ENCODE results near the gene IKZF2.
"Not testable (repeated sequence)": the region's sequence is repeated elsewhere in the genome, so short reads cannot be mapped to it uniquely, and the experiment has no call there.

The IKZF2 gene

DNA sequence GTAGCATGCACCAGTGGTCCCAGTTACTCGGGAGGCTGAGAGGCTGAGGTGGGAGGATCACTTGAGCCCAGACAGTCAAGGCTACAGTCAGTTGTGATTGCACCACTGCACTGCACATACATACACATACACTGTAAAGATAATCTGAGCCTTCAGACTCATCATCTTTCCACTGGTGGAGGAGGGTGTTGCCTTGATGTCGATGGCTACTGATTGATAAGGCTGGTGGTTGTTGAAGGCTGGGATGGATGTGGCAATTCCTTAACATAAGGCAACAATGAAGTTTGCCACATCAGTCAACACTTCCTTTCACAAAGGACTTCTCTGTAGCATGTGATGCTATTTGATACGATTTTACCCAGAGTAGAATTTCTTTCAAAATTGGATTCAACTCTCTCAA is 118.8 kb downstream of the IKZF2 start:
- no peaks in the 10 kb centered on the region for H3K9me3 ChIP-seq
- no peak for DNase-seq
- TF ChIP-seq CTCF (IDR thresholded peaks at IDR 0.05; ENCODE audit: low read depth, low read length): no peak
- no peak overlapping the region for H3K4me3 ChIP-seq (ENCODE audit: low read depth, low read length)
- no peaks in the 10 kb centered on the region for H3K27me3 ChIP-seq
- no peaks in the 10 kb centered on the region for H3K36me3 ChIP-seq
- no peaks in the 10 kb centered on the region for H3K4me1 ChIP-seq

DNA sequence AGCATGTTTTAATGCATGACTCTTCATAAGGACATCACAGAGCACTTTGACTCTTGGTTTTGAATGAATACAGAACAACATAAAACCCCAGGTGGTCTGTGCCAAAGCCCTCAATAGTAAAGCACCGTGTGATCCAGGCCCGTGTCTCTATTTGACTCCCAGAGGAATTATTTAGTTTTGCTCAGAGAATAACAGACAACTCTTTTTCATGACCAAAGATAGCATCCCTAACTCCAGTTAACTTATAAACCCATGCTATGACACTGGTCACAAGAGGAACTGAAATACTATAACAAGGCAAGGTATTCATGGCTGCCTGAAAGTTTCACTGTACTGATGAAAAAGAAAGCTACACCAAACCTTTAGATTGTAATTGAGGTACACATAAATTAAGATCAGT is 128.4 kb downstream of the IKZF2 start:
- DNase-seq: no peak
- no peaks in the 10 kb centered on the region for H3K4me1 ChIP-seq
- no peak overlapping the region for H3K4me3 ChIP-seq (ENCODE audit: low read depth, low read length)
- H3K9me3 ChIP-seq: no peaks in the 10 kb centered on the region
- TF ChIP-seq CTCF (IDR thresholded peaks at IDR 0.05; ENCODE audit: low read depth, low read length): no peak
- H3K36me3 ChIP-seq: no peaks in the 10 kb centered on the region
- no peaks in the 10 kb centered on the region for H3K27me3 ChIP-seq

- H3K9me3 ChIP-seq: no peaks in the 10 kb centered on the region
- TF ChIP-seq CTCF (IDR thresholded peaks at IDR 0.05; ENCODE audit: low read depth, low read length): no peak
- no peak for DNase-seq
- no peaks in the 10 kb centered on the region for H3K4me1 ChIP-seq
- H3K27me3 ChIP-seq: no peaks in the 10 kb centered on the region
- H3K36me3 ChIP-seq: no peaks in the 10 kb centered on the region
- no peak overlapping the region for H3K4me3 ChIP-seq (ENCODE audit: low read depth, low read length)
Observed at GRCh38 chr2:213021971-213022899, 129.2 kb downstream of the IKZF2 start.

DNA sequence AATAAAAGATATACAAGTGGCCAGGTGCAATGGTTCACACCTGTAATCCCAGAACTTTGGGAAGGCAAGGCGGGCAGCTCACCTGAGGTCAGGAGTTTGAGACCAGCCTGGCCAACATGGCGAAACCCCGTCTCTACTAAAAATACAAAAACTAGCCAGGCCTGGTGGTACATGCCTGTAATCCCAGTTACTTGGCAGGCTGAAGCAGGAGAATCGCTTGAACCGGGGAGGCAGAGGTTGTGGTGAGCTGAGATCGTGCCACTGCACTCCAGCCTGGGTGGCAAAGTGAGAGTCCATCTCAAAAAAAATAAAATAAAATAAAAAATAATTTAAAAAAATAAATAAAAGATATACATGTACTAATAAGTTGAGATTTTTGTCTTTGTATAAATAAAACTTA is 130.5 kb downstream of the IKZF2 start:
- not testable (repeated sequence) for DNase-seq; H3K9me3 ChIP-seq; H3K4me3 ChIP-seq (ENCODE audit: low read depth, low read length); H3K27me3 ChIP-seq; H3K36me3 ChIP-seq; H3K4me1 ChIP-seq

DNA sequence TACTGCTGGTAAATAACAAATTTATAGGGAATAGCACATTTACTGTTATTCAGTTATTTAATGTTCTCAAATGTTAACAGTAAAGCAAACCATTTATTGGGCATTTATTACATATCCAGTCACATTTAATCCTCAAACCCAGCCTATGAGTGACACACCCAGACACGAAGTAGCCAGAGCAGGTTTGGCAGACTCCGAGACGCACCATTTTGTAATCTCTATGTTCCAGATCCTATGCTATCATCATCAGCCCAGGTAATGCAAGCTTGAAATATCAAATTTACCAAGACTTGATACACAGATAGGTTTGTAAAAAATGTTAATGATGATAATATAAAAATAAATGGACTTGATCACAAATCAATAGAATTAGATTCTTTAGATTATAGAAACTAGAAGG is 131.1 kb downstream of the IKZF2 start:
- no peak overlapping the region for H3K4me3 ChIP-seq (ENCODE audit: low read depth, low read length)
- no peak for DNase-seq
- H3K36me3 ChIP-seq: no peaks in the 10 kb centered on the region
- H3K4me1 ChIP-seq: no peaks in the 10 kb centered on the region
- no peak for TF ChIP-seq CTCF (IDR thresholded peaks at IDR 0.05; ENCODE audit: low read depth, low read length)
- peaks cover 6% of the 10 kb centered on the region for H3K27me3 ChIP-seq
- H3K9me3 ChIP-seq: no peaks in the 10 kb centered on the region

GRCh38 chr2:213019368-213019767 is 132.0 kb downstream of the IKZF2 start:
- H3K9me3 ChIP-seq: no peaks in the 10 kb centered on the region
- no peak for DNase-seq
- no peaks in the 10 kb centered on the region for H3K4me1 ChIP-seq
- H3K4me3 ChIP-seq (ENCODE audit: low read depth, low read length): no peak overlapping the region
- H3K36me3 ChIP-seq: no peaks in the 10 kb centered on the region
- H3K27me3 ChIP-seq: peaks cover 6% of the 10 kb centered on the region
- no peak for TF ChIP-seq CTCF (IDR thresholded peaks at IDR 0.05; ENCODE audit: low read depth, low read length)
